Measurements from ENCODE around the gene CTDSP2.

DNA sequence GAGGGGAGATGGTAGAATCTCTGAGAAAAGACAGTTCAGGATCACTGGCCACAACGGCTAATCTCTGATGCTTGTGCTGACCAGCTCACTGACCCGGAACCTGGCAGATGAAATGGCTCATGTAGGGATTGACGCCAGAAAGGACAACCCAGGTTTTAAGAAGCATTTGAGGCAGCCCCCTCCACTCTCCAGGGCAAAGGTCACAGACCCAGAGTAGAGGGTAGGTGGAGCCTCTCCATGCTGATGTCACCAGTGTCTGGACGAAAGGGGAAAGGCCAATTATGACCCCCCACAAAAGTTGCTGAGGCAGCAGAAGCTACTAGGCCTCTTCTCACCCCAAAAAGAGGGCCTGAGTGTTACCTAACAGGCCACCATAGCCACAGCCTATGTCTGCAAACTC is 75.8 kb downstream of the CTDSP2 start:
- TF ChIP-seq, protein P1, sequence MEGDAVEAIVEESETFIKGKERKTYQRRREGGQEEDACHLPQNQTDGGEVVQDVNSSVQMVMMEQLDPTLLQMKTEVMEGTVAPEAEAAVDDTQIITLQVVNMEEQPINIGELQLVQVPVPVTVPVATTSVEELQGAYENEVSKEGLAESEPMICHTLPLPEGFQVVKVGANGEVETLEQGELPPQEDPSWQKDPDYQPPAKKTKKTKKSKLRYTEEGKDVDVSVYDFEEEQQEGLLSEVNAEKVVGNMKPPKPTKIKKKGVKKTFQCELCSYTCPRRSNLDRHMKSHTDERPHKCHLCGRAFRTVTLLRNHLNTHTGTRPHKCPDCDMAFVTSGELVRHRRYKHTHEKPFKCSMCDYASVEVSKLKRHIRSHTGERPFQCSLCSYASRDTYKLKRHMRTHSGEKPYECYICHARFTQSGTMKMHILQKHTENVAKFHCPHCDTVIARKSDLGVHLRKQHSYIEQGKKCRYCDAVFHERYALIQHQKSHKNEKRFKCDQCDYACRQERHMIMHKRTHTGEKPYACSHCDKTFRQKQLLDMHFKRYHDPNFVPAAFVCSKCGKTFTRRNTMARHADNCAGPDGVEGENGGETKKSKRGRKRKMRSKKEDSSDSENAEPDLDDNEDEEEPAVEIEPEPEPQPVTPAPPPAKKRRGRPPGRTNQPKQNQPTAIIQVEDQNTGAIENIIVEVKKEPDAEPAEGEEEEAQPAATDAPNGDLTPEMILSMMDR (IDR thresholded peaks at IDR 0.05; ENCODE audit: low read depth, low read length, poor library complexity, severe bottlenecking) = no peak
- no peak for TF ChIP-seq EZH2phosphoT487 (IDR thresholded peaks at IDR 0.05; ENCODE audit: borderline replicate concordance, low read length)
